Gastroesophageal sphincter (tissue), 4 donors: Measurements from ENCODE around the gene GIMAP7. TPM values are rescaled to one million over a fixed set of nuclear protein-coding genes. Genes with fewer than 3 reads are reported as not detected.

Experiments
- ATAC-seq: fragments of 150-250 bp; one replicate; pipeline ENCODE4 v1.9.1; 2016; ENCODE audit warnings: mild to moderate bottlenecking, moderate library complexity
- H3K27ac ChIP-seq, 4 donors: fragments of 200-600 bp; sonication (generic) in 3 of 4; 1 replicate in 3 of 4; 2 replicates in 1 of 4; pipeline ENCODE4 v1.5.1; 2016 to 2019
- H3K27me3 ChIP-seq: fragments of 200-600 bp; sonication (generic); one replicate; pipeline ENCODE4 v1.5.1; 2019
- H3K36me3 ChIP-seq, 2 donors: fragments of 200-600 bp; sonication (generic); one replicate each; pipeline ENCODE4 v1.5.1; 2019; ENCODE audit warnings: control low read depth in 1 of 2
- H3K4me1 ChIP-seq, 3 donors: fragments of 200-600 bp; sonication (generic); 1 replicate in 2 of 3; 2 replicates in 1 of 3; pipeline ENCODE4 v1.5.1; 2016 to 2019; ENCODE audit warnings: control low read depth in 2 of 3
- H3K4me3 ChIP-seq, 2 donors: fragments of 200-600 bp; sonication (generic); one replicate each; pipeline ENCODE4 v1.5.1; 2019; ENCODE audit warnings: mild to moderate bottlenecking in 1 of 2, moderate library complexity in 1 of 2
- H3K9me3 ChIP-seq, 3 donors: fragments of 200-600 bp; sonication (generic); one replicate each; pipeline ENCODE4 v1.5.1; 2017 to 2019; ENCODE audit warnings: control low read depth in 2 of 3
- EP300 ChIP-seq: sonication (generic); formaldehyde crosslinking; IDR thresholded peaks from one replicate; pipeline ENCODE4 v1.6.1; 2017; ENCODE audit warnings: antibody characterized with exemption, mild to moderate bottlenecking
- POLR2A ChIP-seq, 2 donors: fragments of 450-650 bp; IDR thresholded peaks; one replicate each; pipeline ENCODE4 v1.6.1; 2017; ENCODE audit warnings: antibody characterized with exemption in 2 of 2, mild to moderate bottlenecking in 2 of 2, moderate library complexity in 1 of 2
- POLR2AphosphoS5 ChIP-seq: sonication (generic); formaldehyde crosslinking; IDR thresholded peaks from one replicate; pipeline ENCODE4 v1.6.1; 2017; ENCODE audit warnings: antibody characterized with exemption
- WGBS, 2 donors: methylation state at CpG; one replicate each; pipeline ENCODE4 v1.1.5; 2018; ENCODE audit warnings: low coverage in 1 of 2; 5-methylcytosine and 5-hydroxymethylcytosine counted together
- total RNA-seq, 4 donors: library from RNA; depleted of rRNA; stranded (reverse); fragments of >200 nt; gene quantifications; one replicate each; pipeline ENCODE4 v1.1.0, GENCODE V29; 2016
- TF ChIP-seq, protein P1 (sequence below), 4 experiments: fragments of 200-600 bp in 2 of 4; fragments of 450-650 bp in 2 of 4; sonication (generic) in 1 of 4; IDR thresholded peaks; one replicate each; pipeline ENCODE4 v1.5.1; 2017 to 2019; ENCODE audit warnings: antibody characterized with exemption in 4 of 4, mild to moderate bottlenecking in 2 of 4, moderate library complexity in 2 of 4

The GIMAP7 gene
- total RNA-seq, 4 donors from 2014 or later: 5.1 to 30.0 (median 17.8) TPM

DNA sequence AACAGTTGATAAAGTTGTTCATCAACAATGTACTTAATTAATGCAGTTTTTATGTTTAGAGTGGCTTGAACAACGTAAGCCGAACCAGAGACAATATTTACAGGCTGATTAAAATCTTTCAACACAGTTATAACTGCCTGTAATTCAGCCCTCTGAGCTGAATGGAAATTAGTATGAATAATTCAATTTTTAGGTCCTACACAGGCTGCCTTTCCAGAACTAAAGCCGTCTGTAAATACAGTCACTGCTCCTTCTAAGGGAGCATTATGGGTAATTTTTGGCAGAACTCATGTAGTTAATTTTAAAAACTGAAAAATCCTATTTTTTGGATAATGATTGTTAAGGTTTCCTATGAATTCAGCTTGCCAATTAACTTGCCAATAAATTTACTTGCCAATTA is 49.9 kb downstream of the GIMAP7 start:
- ATAC-seq: no peak
- peaks cover 0 to 17% (median 0%) of the 10 kb centered on the region in 3 donors for H3K9me3 ChIP-seq
- no peaks in the 10 kb centered on the region for H3K36me3 ChIP-seq
- no peaks in the 10 kb centered on the region for H3K27me3 ChIP-seq
- 55 to 87% methylated on average over 3 of the region's 3 CpGs for WGBS, 2 donors
- no peak overlapping the region for H3K4me3 ChIP-seq
- no peak overlapping the region for H3K27ac ChIP-seq
- no peaks in the 10 kb centered on the region for H3K4me1 ChIP-seq
- TF ChIP-seq, protein P1, sequence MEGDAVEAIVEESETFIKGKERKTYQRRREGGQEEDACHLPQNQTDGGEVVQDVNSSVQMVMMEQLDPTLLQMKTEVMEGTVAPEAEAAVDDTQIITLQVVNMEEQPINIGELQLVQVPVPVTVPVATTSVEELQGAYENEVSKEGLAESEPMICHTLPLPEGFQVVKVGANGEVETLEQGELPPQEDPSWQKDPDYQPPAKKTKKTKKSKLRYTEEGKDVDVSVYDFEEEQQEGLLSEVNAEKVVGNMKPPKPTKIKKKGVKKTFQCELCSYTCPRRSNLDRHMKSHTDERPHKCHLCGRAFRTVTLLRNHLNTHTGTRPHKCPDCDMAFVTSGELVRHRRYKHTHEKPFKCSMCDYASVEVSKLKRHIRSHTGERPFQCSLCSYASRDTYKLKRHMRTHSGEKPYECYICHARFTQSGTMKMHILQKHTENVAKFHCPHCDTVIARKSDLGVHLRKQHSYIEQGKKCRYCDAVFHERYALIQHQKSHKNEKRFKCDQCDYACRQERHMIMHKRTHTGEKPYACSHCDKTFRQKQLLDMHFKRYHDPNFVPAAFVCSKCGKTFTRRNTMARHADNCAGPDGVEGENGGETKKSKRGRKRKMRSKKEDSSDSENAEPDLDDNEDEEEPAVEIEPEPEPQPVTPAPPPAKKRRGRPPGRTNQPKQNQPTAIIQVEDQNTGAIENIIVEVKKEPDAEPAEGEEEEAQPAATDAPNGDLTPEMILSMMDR (IDR thresholded peaks at IDR 0.05): no peak
- TF ChIP-seq EP300 (no peak), POLR2A (IDR thresholded peaks at IDR 0.05) (no peak), POLR2AphosphoS5 (no peak)

DNA sequence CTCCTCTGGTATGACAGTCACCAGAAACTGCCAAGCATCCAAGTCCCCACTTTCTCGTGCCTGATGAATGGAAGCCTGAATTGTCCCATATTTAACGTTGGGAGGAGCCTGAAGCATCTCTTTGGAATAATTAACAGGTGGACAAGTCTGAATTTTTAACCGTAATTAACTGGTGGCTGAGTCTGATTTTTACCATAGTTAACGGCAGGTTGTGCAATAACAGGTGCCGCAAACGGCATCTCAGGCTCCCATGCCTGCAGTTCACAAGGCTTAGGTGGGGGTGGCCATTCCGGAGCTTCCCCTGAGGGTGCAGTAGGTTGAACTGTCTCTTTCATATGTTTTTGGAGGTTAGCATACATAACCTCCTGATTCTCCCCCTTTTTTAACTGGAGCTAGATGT is 50.6 kb downstream of the GIMAP7 start:
- H3K36me3 ChIP-seq: no peaks in the 10 kb centered on the region
- ATAC-seq: no peak
- WGBS, 2 donors: 82 to 97% methylated on average over 5 to 7 of the region's 7 CpGs
- no peaks in the 10 kb centered on the region for H3K4me1 ChIP-seq
- TF ChIP-seq EP300: no peak
- TF ChIP-seq, protein P1 (IDR thresholded peaks at IDR 0.05): no peak
- TF ChIP-seq POLR2A (IDR thresholded peaks at IDR 0.05): no peak
- no peak for TF ChIP-seq POLR2AphosphoS5
- H3K27me3 ChIP-seq: no peaks in the 10 kb centered on the region
- H3K27ac ChIP-seq: no peak overlapping the region
- H3K9me3 ChIP-seq: peaks cover 0 to 10% (median 0%) of the 10 kb centered on the region in 3 donors
- no peak overlapping the region for H3K4me3 ChIP-seq

DNA sequence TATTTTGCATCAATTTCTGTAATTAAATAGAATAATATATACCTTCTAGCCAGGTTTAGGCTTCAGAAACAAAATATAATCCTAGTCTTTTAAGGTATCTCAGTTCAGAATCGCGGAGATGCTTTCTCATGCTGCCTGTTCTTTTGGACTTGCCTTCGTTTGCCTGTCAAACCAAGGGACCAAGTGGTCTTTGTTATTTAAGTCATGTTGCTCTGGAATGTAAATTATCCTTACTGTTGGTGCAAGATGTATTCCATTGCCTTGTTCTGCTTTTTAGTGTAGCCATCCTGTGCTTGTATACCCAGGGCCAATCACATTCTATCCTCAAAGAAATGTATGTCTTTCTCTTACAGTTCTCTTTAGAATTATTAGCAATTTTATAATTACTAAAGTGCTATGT is 51.5 kb downstream of the GIMAP7 start:
- no peak for ATAC-seq
- no peak for TF ChIP-seq POLR2A (IDR thresholded peaks at IDR 0.05)
- TF ChIP-seq, protein P1 (IDR thresholded peaks at IDR 0.05): no peak
- TF ChIP-seq EP300: no peak
- TF ChIP-seq POLR2AphosphoS5: no peak
- Histone ChIP-seq H3K4me3 (no peak overlapping the region), H3K27me3 (no peaks in the 10 kb centered on the region), H3K27ac (no peak overlapping the region), H3K9me3 (peaks cover 0 to 1% (median 0%) of the 10 kb centered on the region in 3 donors), H3K4me1 (no peaks in the 10 kb centered on the region), H3K36me3 (peaks cover 0 to 6% of the 10 kb centered on the region in 2 donors)
- WGBS, 2 donors: 51 to 55% methylated on average over 3 of the region's 3 CpGs

DNA sequence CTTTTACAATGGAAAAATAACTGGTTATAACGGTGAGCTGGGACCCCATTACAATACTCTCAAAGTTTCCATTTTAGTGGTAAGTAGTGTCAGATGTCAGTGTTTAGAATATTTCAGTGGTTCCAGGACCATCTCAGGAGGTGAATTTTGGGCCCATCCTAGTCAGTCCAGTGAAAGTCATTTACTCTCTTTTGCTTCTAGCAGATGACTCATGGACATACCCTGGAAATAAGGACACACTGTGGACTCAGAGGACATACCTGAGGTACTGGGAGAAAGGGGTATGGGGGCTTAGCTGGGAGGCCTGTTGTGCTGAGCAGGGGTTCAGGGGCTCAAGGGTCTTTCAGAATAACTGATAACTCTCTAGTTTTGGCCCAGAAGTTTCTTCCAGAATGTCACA is 51.9 kb downstream of the GIMAP7 start:
- peaks cover 0 to 10% of the 10 kb centered on the region in 2 donors for H3K36me3 ChIP-seq
- no peaks in the 10 kb centered on the region for H3K27me3 ChIP-seq
- no peak for TF ChIP-seq POLR2AphosphoS5
- TF ChIP-seq, protein P1 (IDR thresholded peaks at IDR 0.05): no peak
- TF ChIP-seq POLR2A (IDR thresholded peaks at IDR 0.05): no peak
- TF ChIP-seq EP300: no peak
- H3K27ac ChIP-seq: peak overlapping the region in 2 of 4 donors; percentile 47 to 66
- peaks cover 0 to 5% (median 0%) of the 10 kb centered on the region in 3 donors for H3K9me3 ChIP-seq
- 71 to 93% methylated on average over 1 of the region's 1 CpG for WGBS, 2 donors
- H3K4me1 ChIP-seq: no peaks in the 10 kb centered on the region
- H3K4me3 ChIP-seq: no peak overlapping the region
- ATAC-seq: no peak

DNA sequence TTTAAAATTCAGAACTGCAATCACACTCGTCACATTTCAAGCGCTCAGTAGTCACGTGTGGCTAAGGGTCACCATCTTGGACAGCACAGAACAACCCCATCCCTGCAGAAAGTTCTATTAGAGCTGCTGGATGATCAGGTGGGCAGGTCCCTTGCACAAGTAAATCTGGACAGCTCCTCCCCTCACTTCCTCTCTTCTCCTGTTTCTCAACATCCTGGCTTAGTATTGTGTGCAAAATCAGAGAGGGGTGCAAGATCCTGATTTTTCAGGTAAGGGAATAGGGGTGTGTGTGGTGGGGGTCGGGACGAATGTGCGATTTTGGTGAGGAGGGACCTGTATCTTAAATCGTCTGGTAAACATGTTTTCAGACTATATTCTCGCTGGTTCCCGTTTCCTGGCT is 52.5 kb downstream of the GIMAP7 start, which contains the start of gene GIMAP4:
GIMAP4 (plus strand) TSS at position 222 of the 400 bp plus-strand sequence. CDS start 2,512 bp downstream, outside the sequence.
- peak within 1 kb of the TSS; percentile 23 to 48 for H3K4me3 ChIP-seq
- H3K4me1 ChIP-seq: no peaks in the 10 kb centered on the region
- H3K36me3 ChIP-seq: peaks cover 0 to 16% of the 10 kb centered on the region in 2 donors
- no peak for TF ChIP-seq EP300
- no peak for TF ChIP-seq POLR2AphosphoS5
- TF ChIP-seq, protein P1 (IDR thresholded peaks at IDR 0.05): no peak
- TF ChIP-seq POLR2A (IDR thresholded peaks at IDR 0.05): no peak
- peak within 1 kb of the TSS in 3 of 4 donors; percentile 51 to 66 (median 66) for H3K27ac ChIP-seq
- H3K27me3 ChIP-seq: no peaks in the 10 kb centered on the region
- ATAC-seq: peak; percentile 41
- 55 to 60% methylated on average over 6 to 7 of the region's 9 CpGs for WGBS, 2 donors
- H3K9me3 ChIP-seq: peaks cover 0 to 9% (median 0%) of the 10 kb centered on the region in 3 donors
